ENCODE measurements around the gene ITPA.

GRCh38 chr20:3233991-3234498 lies 24.7 kb downstream of the ITPA start:
- TF ChIP-seq CTCF (IDR thresholded peaks at IDR 0.05) (no peak), POLR2A (IDR thresholded peaks at IDR 0.05) (no peak)

All from ovary (tissue), 3 donors.